GM13976 (cell line): ENCODE measurements around the gene SH3BP4.

Experiments
- DNase-seq: peaks from one replicate; pipeline ENCODE4 v3.0.0; 2012; ENCODE audit warnings: low spot score
- in situ Hi-C: fragments of 300-500 bp; cut with MboI; formaldehyde crosslinking; loops from one replicate; pipeline ENCODE4 v1.12.0; 2022; ENCODE audit warnings: low sequenced_read_pairs, mixed read lengths, inconsistent platforms; ENCODE audit not compliant: unreplicated experiment
- TF ChIP-seq, protein P1 (sequence below): IDR thresholded peaks from 2 replicates; pipeline ENCODE4 v1.5.1; 2012; ENCODE audit warnings: borderline replicate concordance, mild to moderate bottlenecking; ENCODE audit not compliant: insufficient read depth; ENCODE audit errors: extremely low read depth, missing control alignments, control extremely low read depth

SH3BP4 gene

GRCh38 chr2:234939576-234939975, 12.2 kb upstream of the SH3BP4 start:
- in situ Hi-C loops: no loop called here
- TF ChIP-seq, protein P1, sequence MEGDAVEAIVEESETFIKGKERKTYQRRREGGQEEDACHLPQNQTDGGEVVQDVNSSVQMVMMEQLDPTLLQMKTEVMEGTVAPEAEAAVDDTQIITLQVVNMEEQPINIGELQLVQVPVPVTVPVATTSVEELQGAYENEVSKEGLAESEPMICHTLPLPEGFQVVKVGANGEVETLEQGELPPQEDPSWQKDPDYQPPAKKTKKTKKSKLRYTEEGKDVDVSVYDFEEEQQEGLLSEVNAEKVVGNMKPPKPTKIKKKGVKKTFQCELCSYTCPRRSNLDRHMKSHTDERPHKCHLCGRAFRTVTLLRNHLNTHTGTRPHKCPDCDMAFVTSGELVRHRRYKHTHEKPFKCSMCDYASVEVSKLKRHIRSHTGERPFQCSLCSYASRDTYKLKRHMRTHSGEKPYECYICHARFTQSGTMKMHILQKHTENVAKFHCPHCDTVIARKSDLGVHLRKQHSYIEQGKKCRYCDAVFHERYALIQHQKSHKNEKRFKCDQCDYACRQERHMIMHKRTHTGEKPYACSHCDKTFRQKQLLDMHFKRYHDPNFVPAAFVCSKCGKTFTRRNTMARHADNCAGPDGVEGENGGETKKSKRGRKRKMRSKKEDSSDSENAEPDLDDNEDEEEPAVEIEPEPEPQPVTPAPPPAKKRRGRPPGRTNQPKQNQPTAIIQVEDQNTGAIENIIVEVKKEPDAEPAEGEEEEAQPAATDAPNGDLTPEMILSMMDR: no peak
- no peak for DNase-seq

DNA sequence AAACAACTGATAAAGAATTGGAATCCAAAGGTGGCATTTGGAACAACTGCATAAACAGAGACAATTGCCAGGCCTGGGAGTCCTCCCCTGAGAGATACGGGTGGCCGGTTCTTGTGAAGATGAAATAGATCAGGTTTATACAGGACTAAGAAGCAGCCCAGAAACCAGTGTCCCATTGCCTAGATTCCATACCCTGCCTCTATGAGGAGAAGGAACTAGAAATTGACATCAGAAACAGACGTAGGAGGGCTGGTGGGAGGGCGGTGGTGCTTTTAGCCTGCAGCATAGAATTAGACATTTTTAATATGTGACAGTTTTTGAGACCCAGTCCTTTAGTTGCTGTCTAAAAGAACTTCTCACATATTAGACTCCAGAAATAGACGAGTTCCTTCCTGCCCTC, 11.8 kb upstream of the SH3BP4 start:
- in situ Hi-C loops: no loop called here
- TF ChIP-seq, protein P1: no peak
- DNase-seq: no peak

DNA sequence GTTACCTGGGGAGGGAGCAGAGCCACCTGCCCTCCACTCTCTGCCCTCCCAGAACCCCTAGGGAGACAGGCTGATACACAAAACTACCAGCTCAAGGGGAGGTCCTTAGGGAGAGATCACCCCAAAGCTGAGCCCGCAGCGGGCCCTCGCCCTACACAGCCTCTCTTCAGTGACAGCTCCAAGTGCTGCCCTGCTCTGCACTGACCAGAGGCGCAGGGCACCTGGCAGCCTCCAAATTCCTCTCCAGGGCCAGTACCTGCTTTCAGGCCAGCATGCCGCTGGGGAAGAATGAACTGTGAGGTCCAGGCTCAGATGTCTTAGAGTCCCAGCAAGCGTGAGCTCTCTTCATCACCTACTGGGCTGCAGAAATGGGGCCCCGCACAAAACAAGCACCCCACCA, 11.3 kb upstream of the SH3BP4 start:
- in situ Hi-C loops: no loop called here
- no peak for DNase-seq
- TF ChIP-seq, protein P1: no peak

DNA sequence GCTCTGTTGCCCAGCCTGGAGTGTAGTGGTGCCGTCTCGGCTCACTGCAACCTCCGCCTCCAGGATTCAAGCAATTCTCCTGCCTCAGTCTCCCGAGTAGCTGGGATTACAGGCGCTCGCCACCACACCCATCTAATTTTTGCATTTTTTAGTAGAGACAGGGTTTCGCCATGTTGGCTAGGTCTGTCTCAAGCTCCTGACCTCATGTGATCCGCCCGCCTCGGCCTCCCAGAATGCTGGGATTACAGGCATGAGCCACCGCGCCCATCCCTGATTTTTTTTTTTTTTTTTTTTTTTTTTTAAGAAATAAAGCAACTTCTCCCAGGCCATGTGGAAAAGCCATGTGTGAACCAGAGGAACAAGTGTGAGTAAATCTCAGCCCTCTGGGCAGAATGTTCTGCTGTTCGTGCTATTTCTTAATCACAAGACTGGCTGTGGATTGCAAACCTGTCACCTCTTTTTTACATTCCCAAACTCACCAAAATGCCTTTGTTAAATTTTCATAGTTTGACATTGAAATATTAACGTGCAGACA, 6.4 kb upstream of the SH3BP4 start:
- in situ Hi-C loops: no loop called here
- no peak for DNase-seq
- TF ChIP-seq, protein P1: no peak

DNA sequence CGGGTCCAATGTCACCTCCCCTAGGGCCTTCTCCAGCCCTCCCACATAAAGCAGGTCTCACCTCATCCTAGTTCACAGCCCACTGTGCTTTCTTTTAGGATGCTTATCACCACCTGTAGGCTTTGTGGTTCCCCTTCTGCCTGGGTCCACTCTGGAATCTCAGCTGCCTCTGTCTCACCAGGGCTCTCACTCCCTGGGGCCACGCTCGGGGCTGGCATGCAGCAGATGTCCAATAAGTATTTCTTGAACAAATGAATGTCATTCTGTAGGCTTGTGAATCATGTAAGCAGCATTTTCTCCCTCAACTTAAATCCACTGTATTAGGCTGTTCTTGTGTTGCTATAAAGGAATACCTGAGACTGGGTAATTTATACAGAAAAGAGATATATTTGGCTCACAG, 4.3 kb upstream of the SH3BP4 start:
- TF ChIP-seq, protein P1: no peak
- no peak for DNase-seq

GRCh38 chr2:234949762-234950434, 1.9 kb upstream of the SH3BP4 start:
- no peak for DNase-seq
- in situ Hi-C loops: no loop called here
- TF ChIP-seq, protein P1: no peak

More for the DNA sequence above, 4.3 kb upstream of the SH3BP4 start:
- in situ Hi-C loops: no loop called here
